Peyer's patch (tissue), 4 donors: Measurements from ENCODE around the gene FCER1G. TPM values are rescaled to one million over a fixed set of nuclear protein-coding genes. Genes with fewer than 3 reads are reported as not detected.

Experiments used
- DNase-seq, 3 donors: peaks; one replicate each; pipeline ENCODE4 v3.0.0-alpha.2; 2017 to 2019
- H3K27ac ChIP-seq, 4 donors: fragments of 200-600 bp; sonication (generic); one replicate each; pipeline ENCODE4 v1.5.1; 2016 to 2019
- H3K27me3 ChIP-seq, 2 donors: fragments of 200-600 bp; sonication (generic); one replicate each; pipeline ENCODE4 v1.5.1; 2019
- H3K36me3 ChIP-seq, 3 donors: fragments of 200-600 bp; sonication (generic); one replicate each; pipeline ENCODE4 v1.5.1; 2016 to 2019
- H3K4me1 ChIP-seq, 4 donors: fragments of 200-600 bp; sonication (generic); one replicate each; pipeline ENCODE4 v1.5.1; 2016 to 2019
- H3K4me3 ChIP-seq, 4 donors: fragments of 200-600 bp; sonication (generic); 1 replicate in 3 of 4; 2 replicates in 1 of 4; pipeline ENCODE4 v1.5.1; 2016 to 2019; ENCODE audit warnings: mild to moderate bottlenecking in 1 of 4
- H3K9me3 ChIP-seq, 4 donors: fragments of 200-600 bp; sonication (generic); one replicate each; pipeline ENCODE4 v1.5.1; 2016 to 2019; ENCODE audit warnings: mild to moderate bottlenecking in 1 of 4
- POLR2A ChIP-seq, 2 donors: fragments of 450-650 bp; IDR thresholded peaks; one replicate each; pipeline ENCODE4 v1.5.1; 2017; ENCODE audit warnings: antibody characterized with exemption in 2 of 2, mild to moderate bottlenecking in 2 of 2, moderate library complexity in 2 of 2
- total RNA-seq, 4 donors: library from RNA; depleted of rRNA; stranded (reverse); fragments of >200 nt; gene quantifications; one replicate each; pipeline ENCODE4 v1.1.0, GENCODE V29; 2016
- TF ChIP-seq, protein P1 (sequence below), 6 experiments: fragments of 450-650 bp in 4 of 6; fragments of 200-600 bp in 2 of 6; sonication (generic) in 1 of 6; IDR thresholded peaks; one replicate each; pipeline ENCODE4 v1.5.1; 2017 to 2019; ENCODE audit warnings: antibody characterized with exemption in 6 of 6, mild to moderate bottlenecking in 3 of 6, moderate library complexity in 1 of 6

Gene FCER1G
- total RNA-seq, 4 donors from 2014 or later, result 5.1 to 33.8 (median 11.9) TPM; not detected in 1

DNA sequence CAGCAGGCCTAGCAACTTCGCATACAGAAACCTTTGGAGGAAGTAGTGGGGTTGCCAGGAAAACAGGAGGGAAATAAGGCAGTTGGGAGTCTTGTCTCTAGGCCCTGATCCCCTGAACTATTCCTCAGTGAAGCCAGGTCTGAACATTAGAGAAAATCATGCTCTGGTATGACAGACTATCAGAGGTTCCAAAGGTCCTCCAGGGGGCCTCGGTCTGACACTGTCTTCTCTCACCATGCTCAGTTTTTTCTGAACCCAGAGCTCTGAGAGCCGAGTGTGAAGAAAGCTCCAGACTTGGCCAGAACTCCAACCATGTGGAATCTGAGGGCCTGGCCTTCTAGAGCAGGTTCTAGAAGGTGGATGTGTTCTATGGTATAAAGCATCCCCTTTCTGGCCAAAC lies 14.8 kb downstream of the FCER1G start:
- H3K27me3 ChIP-seq, result no peaks in the 10 kb centered on the region
- no peaks in the 10 kb centered on the region for H3K9me3 ChIP-seq
- H3K36me3 ChIP-seq, result peaks cover 0 to 23% (median 0%) of the 10 kb centered on the region in 3 donors
- H3K4me1 ChIP-seq, result peaks cover 4 to 27% (median 9%) of the 10 kb centered on the region in 4 donors
- no peak for TF ChIP-seq POLR2A (IDR thresholded peaks at IDR 0.05)
- TF ChIP-seq, protein P1, sequence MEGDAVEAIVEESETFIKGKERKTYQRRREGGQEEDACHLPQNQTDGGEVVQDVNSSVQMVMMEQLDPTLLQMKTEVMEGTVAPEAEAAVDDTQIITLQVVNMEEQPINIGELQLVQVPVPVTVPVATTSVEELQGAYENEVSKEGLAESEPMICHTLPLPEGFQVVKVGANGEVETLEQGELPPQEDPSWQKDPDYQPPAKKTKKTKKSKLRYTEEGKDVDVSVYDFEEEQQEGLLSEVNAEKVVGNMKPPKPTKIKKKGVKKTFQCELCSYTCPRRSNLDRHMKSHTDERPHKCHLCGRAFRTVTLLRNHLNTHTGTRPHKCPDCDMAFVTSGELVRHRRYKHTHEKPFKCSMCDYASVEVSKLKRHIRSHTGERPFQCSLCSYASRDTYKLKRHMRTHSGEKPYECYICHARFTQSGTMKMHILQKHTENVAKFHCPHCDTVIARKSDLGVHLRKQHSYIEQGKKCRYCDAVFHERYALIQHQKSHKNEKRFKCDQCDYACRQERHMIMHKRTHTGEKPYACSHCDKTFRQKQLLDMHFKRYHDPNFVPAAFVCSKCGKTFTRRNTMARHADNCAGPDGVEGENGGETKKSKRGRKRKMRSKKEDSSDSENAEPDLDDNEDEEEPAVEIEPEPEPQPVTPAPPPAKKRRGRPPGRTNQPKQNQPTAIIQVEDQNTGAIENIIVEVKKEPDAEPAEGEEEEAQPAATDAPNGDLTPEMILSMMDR (IDR thresholded peaks at IDR 0.05), result no peak
- H3K4me3 ChIP-seq, result no peak overlapping the region
- no peak overlapping the region for H3K27ac ChIP-seq
- no peak for DNase-seq

DNA sequence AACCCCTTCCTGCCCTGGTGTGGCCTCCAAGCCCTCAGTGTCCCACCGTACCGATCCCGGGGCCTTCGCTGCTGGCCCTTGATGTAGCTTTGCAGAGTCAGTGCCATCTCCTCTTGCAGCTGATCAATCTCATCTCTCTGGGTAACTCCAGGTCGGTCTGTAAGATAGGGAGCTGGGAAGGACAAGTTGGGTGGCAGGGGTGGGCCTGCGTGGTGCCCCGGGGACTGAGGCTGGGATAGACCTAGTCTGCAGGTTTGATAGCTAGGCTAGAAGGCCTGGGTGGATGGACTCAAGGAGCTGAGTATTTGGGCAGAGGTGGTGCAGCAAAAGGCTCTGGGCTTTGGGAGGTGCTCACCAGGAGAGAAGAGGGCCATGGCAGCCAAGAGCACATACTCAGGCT lies 15.7 kb downstream of the FCER1G start:
- H3K4me3 ChIP-seq, result no peak overlapping the region

DNA sequence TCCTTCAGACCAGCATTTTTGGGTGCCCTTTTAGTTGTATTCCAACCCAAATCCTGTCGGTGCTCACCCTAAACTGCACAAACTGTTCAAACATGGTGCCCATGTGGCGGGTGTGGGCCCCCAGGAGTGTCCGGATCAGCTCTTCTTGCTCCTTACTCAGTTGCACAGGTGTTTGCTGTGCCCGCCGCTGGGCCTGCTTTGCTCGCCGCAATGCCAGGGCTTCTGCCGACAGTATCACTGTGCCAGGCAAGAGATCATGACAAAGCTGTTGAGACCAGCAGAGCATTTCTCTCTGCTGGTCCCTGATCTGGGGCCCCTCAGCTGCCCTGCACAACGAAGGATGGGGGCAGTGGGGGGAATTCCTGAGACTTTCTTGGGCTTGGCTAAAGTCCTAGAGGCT lies 18.0 kb downstream of the FCER1G start:
- Histone ChIP-seq H3K4me3 (no peak overlapping the region), H3K36me3 (peaks cover 0 to 18% (median 0%) of the 10 kb centered on the region in 3 donors), H3K27me3 (no peaks in the 10 kb centered on the region), H3K4me1 (peaks cover 0 to 3% (median 0%) of the 10 kb centered on the region in 4 donors), H3K9me3 (no peaks in the 10 kb centered on the region), H3K27ac (no peak overlapping the region)
- TF ChIP-seq POLR2A (IDR thresholded peaks at IDR 0.05), result no peak
- TF ChIP-seq, protein P1 (IDR thresholded peaks at IDR 0.05), result no peak
- no peak for DNase-seq

More for the DNA sequence above, 15.7 kb downstream of the FCER1G start:
- no peak for TF ChIP-seq POLR2A (IDR thresholded peaks at IDR 0.05)
- TF ChIP-seq, protein P1 (IDR thresholded peaks at IDR 0.05), result no peak
- Histone ChIP-seq H3K27ac (no peak overlapping the region), H3K4me1 (peaks cover 0 to 22% (median 6%) of the 10 kb centered on the region in 4 donors), H3K27me3 (no peaks in the 10 kb centered on the region), H3K36me3 (peaks cover 0 to 23% (median 0%) of the 10 kb centered on the region in 3 donors), H3K9me3 (no peaks in the 10 kb centered on the region)
- no peak for DNase-seq

DNA sequence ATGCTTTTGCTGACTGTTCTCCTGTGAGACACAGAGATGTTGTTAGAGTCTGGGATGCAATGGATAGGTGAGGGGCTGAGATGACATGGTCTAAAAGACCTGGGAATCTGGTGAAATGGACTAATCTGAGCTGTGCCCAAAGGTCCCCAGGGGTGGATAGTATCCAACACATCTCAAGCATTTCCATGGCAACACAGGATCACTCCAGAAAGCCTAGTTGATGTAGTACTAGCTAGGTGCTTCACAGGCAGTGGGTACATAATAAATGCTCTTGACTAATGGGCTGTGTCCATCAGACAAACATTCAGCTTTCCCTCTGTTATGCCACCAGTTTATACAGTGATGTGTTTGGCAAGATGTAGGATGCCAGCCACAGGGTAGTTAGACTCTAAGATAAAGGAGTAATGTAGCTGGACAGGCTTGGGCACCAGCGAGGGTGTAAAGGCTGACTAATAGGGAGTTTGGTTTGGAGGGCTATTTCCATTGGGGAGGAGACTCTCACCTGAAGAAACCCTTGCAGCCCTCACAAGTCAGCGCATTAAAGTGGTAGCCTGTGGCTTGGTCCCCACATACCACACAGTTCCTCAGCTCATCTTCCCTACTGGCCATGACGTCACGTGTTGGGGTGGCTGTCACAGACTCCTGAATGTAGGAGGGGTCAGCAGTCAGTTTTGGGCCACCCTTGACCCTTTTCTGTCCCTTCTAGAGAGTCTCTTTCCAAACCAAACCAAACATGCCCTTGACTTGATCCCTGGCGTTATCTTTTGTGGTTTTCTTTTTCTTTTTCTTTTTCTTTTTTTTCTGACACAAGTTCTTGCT lies 21.1 kb downstream of the FCER1G start:
- TF ChIP-seq, protein P1 (IDR thresholded peaks at IDR 0.05), result no peak
- no peak for TF ChIP-seq POLR2A (IDR thresholded peaks at IDR 0.05)
- H3K9me3 ChIP-seq, result no peaks in the 10 kb centered on the region
- no peaks in the 10 kb centered on the region for H3K27me3 ChIP-seq
- H3K27ac ChIP-seq, result no peak overlapping the region
- DNase-seq, result no peak
- H3K4me3 ChIP-seq, result no peak overlapping the region
- no peaks in the 10 kb centered on the region for H3K4me1 ChIP-seq
- no peaks in the 10 kb centered on the region for H3K36me3 ChIP-seq

DNA sequence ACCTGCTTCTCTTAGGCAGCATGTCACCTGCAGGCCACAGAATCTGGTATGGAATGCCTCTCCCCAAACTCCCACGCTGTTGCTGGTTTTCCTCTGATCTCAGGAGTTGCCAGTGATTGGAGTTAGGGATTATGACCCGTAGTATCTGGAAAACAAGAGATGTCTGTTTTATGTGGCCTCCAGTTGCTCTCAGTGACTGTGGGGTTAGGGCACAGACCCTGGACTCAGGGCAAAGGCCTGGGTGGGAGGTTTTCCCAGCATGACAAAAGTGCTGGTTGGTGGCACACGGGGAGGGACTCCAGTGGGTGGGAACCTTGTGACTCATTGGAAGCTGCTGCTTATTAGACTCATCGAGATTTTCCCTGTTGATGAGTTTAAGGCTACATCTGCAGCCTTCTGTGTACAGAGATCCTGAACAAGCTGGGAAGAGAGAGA lies 23.0 kb downstream of the FCER1G start, which contains the start of gene NR1I3:
Gene NR1I3 (minus strand): TSS at position 165 of the 435 bp plus-strand sequence. CDS start 1,638 bp downstream, outside the sequence.
- Histone ChIP-seq H3K9me3 (no peaks in the 10 kb centered on the region), H3K27ac (peak within 1 kb of the TSS in 1 of 4 donors; percentile 43), H3K27me3 (no peaks in the 10 kb centered on the region), H3K36me3 (no peaks in the 10 kb centered on the region), H3K4me1 (no peaks in the 10 kb centered on the region), H3K4me3 (peak within 1 kb of the TSS in 1 of 4 donors; percentile 27)
- TF ChIP-seq, protein P1 (IDR thresholded peaks at IDR 0.05), result no peak
- no peak for TF ChIP-seq POLR2A (IDR thresholded peaks at IDR 0.05)
- peak in 2 of 3 donors; percentile 74 to 82 for DNase-seq
